ENCODE data around the gene ERCC1. TPM values are rescaled to one million over a fixed set of nuclear protein-coding genes. Genes with fewer than 3 reads are reported as not detected.

ERCC1 gene
- total RNA-seq: 89.0 TPM
- long read RNA-seq, transcript ERCC1-203 (9 exons, 949 nt): minor isoform, 10 of 106 reads
- long read RNA-seq, transcript ERCC1-201 (8 exons, 1,278 nt): minor isoform, 5 of 106 reads
- long read RNA-seq, transcript ERCC1-208 (10 exons, 1,453 nt): minor isoform, 7 of 106 reads
- long read RNA-seq, transcript ERCC1-202 (10 exons, 3,828 nt): major isoform, 16 of 106 reads
- long read RNA-seq, partial matches to known transcripts: 53 of 106 reads
- long read RNA-seq, other reads (novel, unspliced or antisense): 15 of 106 reads

DNA sequence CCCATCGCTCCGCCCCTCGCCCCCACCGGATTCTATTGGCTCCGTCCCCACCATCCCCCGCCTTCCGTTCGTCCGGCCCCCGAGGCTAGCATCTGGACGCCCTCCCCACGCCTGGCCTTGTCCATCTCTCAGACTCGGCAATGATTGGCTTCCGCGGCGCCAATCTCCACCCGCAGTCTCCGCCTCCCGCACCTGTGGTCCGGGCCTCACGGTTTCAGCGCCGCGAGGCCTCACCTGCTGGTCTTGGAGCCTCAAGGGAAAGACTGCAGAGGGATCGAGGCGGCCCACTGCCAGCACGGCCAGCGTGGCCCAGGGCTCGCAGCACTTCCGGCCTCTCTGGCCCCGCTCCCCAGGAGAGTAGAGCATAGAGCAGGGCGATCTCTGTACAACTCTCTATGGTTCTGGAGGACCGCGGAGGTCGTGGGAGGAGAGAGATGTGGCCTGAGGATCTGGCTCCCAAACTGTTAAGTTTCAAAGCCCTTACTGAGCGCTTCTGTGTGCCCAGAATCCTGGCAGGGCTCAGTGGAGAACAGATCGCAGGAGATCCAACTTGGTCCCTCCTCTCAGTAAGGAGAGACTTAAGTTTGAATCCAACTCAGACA is at the start of gene ERCC1:
Gene ERCC1, minus strand, starts transcription at position 329 of the 602 bp plus-strand sequence. CDS start 543 bp downstream, outside the sequence.
- DNase-seq (ENCODE audit: low spot score): peak; percentile 95
- intact Hi-C loops (cut with DNase I): loop anchor here (2.0 to 10.0 kb wide), 2 partner anchors 17 to 221 kb away; partner anchors contain the start of gene POLR1G

DNA sequence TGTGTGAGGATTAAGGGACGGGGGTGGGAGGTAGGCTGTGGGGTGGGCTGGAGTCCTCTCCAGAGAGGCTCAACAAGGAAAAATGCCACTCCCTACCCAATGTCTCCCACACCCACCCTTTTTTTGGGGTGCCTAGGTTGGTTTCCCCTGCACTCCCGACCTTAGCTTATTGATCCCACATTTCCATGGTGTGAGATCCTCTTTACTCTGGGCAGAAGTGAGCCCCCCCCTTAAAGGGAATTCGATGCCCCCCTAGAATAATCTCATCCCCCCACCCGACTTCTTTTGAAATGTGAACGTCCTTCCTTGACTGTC is 49.6 kb upstream of the ERCC1 start:
- intact Hi-C loops (cut with DNase I): no loop called here

DNA sequence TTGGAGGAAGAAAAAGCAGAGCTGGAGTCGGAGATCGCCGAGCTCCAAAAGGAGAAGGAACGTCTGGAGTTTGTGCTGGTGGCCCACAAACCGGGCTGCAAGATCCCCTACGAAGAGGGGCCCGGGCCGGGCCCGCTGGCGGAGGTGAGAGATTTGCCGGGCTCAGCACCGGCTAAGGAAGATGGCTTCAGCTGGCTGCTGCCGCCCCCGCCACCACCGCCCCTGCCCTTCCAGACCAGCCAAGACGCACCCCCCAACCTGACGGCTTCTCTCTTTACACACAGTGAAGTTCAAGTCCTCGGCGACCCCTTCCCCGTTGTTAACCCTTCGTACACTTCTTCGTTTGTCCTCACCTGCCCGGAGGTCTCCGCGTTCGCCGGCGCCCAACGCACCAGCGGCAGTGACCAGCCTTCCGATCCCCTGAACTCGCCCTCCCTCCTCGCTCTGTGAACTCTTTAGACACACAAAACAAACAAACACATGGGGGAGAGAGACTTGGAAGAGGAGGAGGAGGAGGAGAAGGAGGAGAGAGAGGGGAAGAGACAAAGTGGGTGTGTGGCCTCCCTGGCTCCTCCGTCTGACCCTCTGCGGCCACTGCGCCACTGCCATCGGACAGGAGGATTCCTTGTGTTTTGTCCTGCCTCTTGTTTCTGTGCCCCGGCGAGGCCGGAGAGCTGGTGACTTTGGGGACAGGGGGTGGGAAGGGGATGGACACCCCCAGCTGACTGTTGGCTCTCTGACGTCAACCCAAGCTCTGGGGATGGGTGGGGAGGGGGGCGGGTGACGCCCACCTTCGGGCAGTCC is 49.0 kb upstream of the ERCC1 start:
- intact Hi-C loops (cut with DNase I): no loop called here
- DNase-seq (ENCODE audit: low spot score): no peak

More for the DNA sequence above, 49.6 kb upstream of the ERCC1 start:
- DNase-seq (ENCODE audit: low spot score): no peak

DNA sequence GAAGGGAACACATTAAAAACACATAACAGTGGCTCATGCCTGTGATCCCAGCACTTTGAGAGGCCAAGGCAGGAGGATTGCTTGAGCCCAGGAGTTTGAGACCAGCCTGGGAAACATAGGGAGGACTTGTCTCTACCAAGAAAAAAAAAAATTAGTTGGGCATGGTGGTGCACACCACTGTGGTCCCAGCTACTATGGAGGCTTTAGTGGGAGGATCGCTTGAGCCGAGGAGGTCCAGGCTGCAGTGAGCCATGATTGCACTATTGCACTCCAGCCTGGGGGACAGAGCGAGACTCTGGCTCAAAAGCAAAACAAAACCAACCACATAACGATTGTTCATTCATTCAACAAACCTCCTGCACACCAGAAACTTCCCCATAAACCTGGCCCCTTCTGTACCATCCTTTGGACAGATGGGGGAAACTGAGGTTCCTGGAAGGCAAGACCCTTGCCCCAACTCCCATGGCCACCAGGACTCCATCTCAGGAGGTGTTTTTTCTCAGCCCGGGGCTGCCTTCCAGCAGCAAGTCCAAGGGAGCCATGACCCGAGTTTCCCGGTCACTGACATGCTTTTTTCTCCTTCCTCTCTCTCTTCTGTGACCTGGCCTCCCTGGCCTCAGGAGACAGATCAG is 48.3 kb upstream of the ERCC1 start:
- no peak for DNase-seq (ENCODE audit: low spot score)
- intact Hi-C loops (cut with DNase I): no loop called here

DNA sequence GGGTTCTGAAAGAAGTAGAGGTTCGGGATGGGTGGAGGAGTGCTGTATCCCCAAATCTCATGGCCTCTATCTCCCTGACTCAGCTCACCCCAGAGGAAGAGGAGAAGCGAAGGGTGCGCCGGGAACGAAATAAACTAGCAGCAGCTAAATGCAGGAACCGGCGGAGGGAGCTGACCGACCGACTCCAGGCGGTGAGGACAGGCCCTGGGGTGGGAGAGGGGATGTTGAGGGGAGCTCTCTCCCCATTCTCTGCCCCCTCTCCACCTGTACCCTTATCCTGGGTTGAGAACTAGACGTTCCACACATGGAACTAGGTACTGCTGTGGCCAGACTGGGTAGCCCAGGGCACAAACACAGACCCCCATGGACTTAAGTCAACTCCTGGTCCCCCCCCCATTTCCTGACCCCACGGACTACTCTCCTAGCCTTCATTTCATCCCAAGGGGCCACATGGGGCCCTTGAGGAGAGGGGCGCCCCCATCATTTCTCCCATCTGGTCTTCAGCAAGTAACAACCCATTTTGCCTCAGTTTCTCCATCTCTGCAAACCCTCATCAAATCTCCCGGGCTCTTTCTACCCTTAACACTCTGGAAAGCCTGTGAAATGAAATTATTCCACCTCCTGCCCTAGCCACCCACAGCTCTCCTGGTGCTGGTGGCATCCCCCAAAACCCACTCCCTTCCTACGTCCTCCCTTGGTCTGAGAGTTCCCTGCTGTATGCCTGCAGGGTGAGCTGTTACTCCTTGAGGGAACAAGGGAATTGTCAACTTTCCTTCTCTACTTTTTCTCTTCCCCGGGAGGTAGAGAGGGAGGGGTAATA is 47.6 kb upstream of the ERCC1 start:
- intact Hi-C loops (cut with DNase I): no loop called here

DNA sequence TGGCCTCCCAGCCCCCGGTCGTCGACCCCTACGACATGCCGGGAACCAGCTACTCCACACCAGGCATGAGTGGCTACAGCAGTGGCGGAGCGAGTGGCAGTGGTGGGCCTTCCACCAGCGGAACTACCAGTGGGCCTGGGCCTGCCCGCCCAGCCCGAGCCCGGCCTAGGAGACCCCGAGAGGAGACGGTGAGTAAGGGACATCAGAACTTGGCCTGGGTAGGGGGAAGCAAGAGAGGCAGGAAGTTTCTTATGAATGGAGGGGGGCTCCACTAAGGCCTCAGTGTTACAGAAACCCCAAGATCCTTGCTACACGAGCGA is 47.0 kb upstream of the ERCC1 start:
- intact Hi-C loops (cut with DNase I): no loop called here

More for the DNA sequence above, 47.6 kb upstream of the ERCC1 start:
- DNase-seq (ENCODE audit: low spot score): no peak

DNA sequence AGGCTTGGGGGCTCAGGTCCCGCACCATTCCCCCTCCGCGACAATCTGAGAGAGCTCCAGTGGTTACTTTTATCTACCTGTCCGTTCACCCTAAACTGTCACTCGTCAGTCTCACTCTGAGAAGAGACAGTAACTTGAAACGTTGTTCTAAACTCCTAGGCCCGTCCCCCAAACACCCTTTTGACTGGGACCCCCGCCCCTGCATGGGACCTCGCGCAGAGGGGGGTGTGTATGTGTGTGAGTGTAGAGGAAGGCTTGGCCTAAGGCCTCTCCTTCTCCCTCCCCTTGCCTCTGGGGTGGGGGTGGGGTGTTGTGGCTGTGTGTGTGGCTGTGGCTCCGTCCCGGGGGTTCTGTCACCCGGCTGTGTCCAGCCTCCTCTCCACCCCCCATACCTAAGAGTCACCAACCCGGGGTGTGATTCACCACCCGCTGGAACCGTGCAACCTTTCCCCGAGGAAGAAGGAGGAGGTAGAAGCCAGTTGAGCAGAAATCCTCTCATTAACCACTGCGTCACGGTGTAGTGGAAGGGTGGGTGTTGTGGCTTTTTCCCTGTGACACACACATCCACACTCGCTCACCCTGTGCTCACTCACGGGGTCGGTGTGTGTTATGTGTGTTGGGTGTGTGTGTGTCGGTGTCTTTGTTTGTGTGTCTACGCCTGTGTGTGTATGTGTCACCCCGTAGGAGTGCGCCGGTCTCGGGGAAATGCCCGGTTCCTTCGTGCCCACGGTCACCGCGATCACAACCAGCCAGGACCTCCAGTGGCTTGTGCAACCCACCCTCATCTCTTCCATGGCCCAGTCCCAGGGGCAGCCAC is 46.4 kb upstream of the ERCC1 start:
- DNase-seq (ENCODE audit: low spot score): no peak
- intact Hi-C loops (cut with DNase I): no loop called here

More for the DNA sequence above, 47.0 kb upstream of the ERCC1 start:
- DNase-seq (ENCODE audit: low spot score): no peak

DNA sequence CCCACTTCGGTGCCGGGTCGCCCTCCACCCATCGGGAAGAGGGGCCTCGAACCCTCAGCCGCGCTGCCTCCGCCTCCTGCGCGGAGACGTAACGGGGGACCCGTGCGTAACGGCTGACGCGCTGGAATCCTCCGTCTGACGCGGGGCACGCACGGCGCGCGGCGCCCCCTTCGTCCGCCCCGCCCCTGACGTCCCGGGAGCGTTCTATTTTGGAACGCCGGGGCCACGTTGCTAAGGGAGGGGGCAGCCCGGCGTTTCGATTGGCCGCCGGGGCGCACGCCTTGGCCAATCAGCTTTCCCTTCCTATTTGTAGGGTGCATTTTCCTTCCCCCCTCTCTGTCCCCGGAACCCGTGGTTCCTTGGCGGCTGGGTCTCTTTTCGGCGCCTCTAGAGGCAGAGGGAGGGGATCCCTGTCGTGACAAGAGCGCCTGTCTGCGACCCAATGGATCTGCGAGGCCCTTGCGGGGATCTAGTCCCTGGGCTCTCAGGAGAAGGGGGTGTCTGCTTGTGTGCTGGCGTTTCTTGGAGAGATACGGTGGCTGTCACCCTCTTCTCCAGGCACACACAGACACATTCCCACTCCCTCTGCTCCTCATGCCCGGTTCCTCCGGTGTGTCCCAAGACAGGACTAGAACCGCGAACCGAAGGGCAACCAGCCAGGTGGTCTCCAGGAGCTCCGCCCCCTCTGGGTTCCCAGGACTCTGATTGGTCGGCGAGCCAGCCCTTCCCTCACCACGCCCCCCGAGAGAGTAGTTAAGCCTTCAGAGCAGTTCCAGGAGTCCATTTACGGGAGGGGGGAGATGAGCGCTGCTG is 45.6 kb upstream of the ERCC1 start:
- peak; percentile 96 for DNase-seq (ENCODE audit: low spot score)
- intact Hi-C loops (cut with DNase I): no loop called here

DNA sequence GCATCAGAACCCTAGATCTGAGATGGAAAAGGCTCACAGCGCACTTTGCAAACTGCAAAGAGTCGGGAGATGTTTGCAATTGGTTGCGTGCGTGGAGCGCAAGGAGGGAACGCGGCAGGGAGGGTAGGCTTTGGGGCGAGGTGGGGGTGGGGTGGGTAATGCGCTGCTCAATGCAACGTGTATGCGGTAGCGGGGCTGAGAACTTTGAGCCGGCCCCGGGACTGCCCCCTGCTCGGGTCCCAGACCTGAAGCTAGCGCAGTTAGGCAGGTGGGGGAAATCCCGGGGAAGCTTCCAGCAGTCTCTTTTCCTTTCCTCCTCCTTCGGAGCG is 45.0 kb upstream of the ERCC1 start:
- intact Hi-C loops (cut with DNase I): no loop called here
- DNase-seq (ENCODE audit: low spot score): no peak

DNA sequence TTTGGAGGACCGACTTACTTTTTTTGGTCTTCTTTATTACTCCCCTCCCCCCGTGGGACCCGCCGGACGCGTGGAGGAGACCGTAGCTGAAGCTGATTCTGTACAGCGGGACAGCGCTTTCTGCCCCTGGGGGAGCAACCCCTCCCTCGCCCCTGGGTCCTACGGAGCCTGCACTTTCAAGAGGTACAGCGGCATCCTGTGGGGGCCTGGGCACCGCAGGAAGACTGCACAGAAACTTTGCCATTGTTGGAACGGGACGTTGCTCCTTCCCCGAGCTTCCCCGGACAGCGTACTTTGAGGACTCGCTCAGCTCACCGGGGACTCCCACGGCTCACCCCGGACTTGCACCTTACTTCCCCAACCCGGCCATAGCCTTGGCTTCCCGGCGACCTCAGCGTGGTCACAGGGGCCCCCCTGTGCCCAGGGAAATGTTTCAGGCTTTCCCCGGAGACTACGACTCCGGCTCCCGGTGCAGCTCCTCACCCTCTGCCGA is 44.5 kb upstream of the ERCC1 start:
- DNase-seq (ENCODE audit: low spot score): no peak

DNA sequence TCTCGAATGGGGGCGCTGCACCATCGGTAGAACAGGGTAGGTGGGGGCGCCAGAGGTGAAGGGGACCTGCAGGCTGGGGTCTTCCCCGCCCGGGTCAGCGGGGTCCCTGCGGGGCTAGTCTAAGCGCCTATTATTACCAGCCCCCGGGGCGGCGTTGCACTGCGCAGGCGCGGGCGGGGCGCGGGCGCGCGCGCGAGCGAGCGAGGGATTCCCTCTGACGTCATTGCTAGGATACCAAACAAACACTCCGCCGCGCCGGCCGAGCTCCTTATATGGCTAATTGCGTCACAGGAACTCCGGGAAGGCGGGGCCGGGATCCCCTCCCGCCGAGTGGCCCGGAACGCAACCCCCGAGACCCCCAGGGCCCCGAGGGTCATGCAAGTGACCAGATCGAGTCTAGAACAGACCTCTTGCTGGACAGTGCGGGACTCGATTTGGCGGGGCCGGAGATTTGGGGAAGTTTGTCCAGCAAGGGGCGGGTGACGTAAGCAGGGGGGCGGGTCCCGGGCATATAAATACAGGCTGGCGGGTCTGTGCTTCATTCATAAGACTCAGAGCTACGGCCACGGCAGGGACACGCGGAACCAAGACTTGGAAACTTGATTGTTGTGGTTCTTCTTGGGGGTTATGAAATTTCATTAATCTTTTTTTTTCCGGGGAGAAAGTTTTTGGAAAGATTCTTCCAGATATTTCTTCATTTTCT is 43.9 kb upstream of the ERCC1 start, which contains the start of gene FOSB:
Gene FOSB, plus strand, starts transcription at position 541 of the 703 bp plus-strand sequence. CDS start 591 bp downstream, outside the sequence.
- intact Hi-C loops (cut with DNase I): loop anchor here (1.0 to 2.0 kb wide), 2 partner anchors 11 to 17 kb away; no protein-coding TSS in a partner anchor

More for the DNA sequence above, 44.5 kb upstream of the ERCC1 start:
- intact Hi-C loops (cut with DNase I): no loop called here

DNA sequence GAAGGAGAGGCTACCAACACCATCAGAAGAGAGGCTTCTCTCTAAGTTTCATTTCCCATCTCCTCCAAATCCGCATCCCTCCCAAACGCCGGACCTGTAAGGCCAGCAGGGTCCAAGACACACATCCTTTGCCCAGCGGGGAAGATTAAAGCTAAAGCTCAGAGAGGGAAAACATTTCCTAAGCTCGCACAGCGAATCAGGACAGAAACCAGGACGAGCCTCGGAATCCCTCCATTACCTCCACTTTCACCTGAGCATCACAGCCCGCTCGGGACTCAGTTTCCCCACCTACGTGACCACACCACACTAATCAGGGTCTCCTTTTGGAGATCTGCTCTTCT is 43.4 kb upstream of the ERCC1 start:
- no peak for DNase-seq (ENCODE audit: low spot score)
- intact Hi-C loops (cut with DNase I): loop anchor here (1.0 to 2.0 kb wide), 2 partner anchors 11 to 16 kb away; no protein-coding TSS in a partner anchor

More for the DNA sequence above, 43.9 kb upstream of the ERCC1 start, which contains the start of gene FOSB:
- peak; percentile 96 for DNase-seq (ENCODE audit: low spot score)

DNA sequence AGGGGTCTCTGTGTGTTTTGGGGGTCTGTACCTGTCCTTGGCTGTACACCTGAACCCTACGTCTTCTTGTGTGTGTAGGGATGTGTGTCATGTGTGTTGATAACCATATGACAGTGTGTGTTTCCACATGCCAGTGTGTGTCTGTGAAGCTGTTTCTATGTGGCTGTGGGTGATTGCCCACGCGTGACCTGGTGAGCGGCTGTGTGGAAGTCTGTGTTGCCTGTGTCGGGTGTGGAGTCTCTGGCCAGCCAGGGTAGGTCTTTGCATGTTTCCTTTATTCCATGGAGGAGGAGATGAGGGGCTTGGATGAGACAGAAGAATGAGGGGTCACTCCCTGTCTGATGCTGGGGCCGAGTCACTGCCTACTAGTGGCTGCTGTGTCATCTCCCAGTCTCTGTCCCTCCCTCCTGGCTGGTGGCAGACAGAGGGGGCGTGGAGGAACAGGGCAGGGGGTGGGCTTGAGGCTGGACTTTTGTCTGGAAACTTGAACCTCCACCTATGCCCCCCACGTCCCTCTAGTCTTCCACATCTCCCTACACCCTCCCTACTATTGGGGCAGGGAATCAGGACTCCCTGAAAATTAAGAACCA is 41.2 kb upstream of the ERCC1 start:
- intact Hi-C loops (cut with DNase I): no loop called here
- no peak for DNase-seq (ENCODE audit: low spot score)

DNA sequence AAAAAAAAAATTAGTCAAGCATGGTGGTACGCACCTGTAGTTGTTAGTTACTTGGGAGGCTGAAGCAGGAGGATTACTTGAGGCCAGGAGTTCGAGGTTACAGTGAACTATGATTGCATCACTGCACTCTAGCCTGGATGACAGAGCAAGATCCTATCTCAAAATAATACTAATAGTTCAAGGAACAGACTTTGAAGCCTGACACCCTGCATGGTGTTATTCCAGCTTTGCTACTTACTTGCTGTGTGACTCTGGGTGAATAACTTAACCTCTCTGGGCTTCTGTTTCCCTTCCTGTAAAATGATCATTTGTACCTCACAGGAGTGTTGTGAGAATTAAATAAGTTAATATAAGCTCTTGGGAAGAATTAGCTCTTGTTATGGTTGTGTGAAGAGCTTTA is 40.6 kb upstream of the ERCC1 start:
- intact Hi-C loops (cut with DNase I): no loop called here
- DNase-seq (ENCODE audit: low spot score): no peak

DNA sequence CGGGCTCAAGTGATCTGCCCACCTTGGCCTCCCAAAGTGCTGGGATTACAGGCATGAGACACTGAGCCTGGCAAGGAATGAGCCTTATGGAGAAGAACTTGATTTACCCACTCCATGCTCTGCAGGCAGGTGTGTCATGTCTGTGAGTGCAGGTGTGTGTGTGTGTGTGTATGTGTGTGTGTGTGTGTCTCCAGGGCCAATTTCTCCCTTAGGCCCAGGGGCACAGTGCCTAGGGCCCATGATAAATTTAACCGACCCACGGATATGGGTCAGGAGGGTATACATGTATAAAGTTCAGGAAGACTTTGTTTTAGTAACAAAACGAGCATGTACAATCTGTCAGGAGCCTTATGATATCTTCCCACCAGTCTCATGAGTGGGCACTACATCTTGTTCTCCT is 39.5 kb upstream of the ERCC1 start:
- DNase-seq (ENCODE audit: low spot score): no peak
- intact Hi-C loops (cut with DNase I): no loop called here

DNA sequence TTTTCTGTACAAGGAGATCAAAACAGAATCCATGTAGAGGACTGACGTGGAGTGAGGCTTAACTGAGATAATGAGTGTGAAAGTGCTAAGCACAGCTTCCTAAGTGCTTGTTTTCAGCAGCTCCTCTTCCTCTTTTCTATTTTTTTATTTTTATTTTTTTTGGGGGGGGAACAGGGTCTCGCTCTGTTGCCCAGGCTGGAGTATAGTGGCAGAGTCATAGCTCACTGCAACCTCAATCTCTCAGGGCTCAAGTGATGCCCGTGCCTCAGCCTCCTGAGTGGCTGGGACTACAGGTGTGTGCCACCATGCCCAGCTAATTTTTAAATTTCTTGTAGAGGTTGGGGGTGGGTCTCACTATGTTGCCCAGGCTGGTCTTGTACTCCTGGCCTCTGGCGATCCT is 38.5 kb upstream of the ERCC1 start:
- intact Hi-C loops (cut with DNase I): no loop called here
- DNase-seq (ENCODE audit: low spot score): no peak
